GM12878 (cell line): ENCODE data around the gene DPH7. TPM values are rescaled to one million over a fixed set of nuclear protein-coding genes. Genes with fewer than 3 reads are reported as not detected.

Experiments
- GABPA ChIP-seq: IDR thresholded peaks from 2 replicates; pipeline ENCODE4 v1.6.1; 2014; ENCODE audit warnings: antibody characterized with exemption, low read depth, mild to moderate bottlenecking, inconsistent platforms
- HCFC1 ChIP-seq: fragments of 150-350 bp; IDR thresholded peaks from 2 replicates; pipeline ENCODE4 v1.6.1; 2014; ENCODE audit warnings: low read length
- HSF1 ChIP-seq: fragments of 150-350 bp; IDR thresholded peaks from 2 replicates; pipeline ENCODE4 v1.6.1; 2014; ENCODE audit warnings: mild to moderate bottlenecking, low read depth, low read length
- PRDM15 ChIP-seq: fragments of 450-650 bp; formaldehyde crosslinking; IDR thresholded peaks from 2 replicates; pipeline ENCODE4 v1.4.0; 2020; ENCODE audit warnings: mild to moderate bottlenecking, moderate library complexity
- SUPT20H ChIP-seq: IDR thresholded peaks from 2 replicates; pipeline ENCODE4 v1.6.1; 2011; ENCODE audit warnings: low read depth, mild to moderate bottlenecking, low read length, moderate library complexity, borderline replicate concordance; ENCODE audit not compliant: control insufficient read depth
- polyA plus RNA-seq, 11 experiments: library from polyadenylated mRNA; depleted of rRNA in 4 of 11; unstranded in 6 of 11; stranded (reverse) in 5 of 11; fragments of >200 nt; fragmentation: Nextera tagmentation in 4 of 11; fragmentation: Illumina TruSeq in 1 of 11; extraction: Ambion mirVana in 4 of 11; extraction: Trizol in 1 of 11; gene quantifications; 1 replicate in 1 of 11; 2 replicates in 10 of 11; pipeline versions ENCODE4 v1.2.1 to v1.2.3, GENCODE V29; 2011 to 2016; ENCODE audit warnings: inconsistent platforms in 2 of 11, missing spikeins in 2 of 11, low read depth in 1 of 11
- total RNA-seq, 4 experiments: library from RNA; depleted of rRNA in 3 of 4; stranded (reverse); fragments of >200 nt in 3 of 4; fragmentation: Illumina TruSeq in 1 of 4; extraction: Trizol in 1 of 4; gene quantifications; 2 replicates each; pipeline versions ENCODE4 v1.2.1 to v1.2.3, GENCODE V29; 2013 to 2021
- TF ChIP-seq, protein P1 (sequence below): fragments of 450-650 bp; IDR thresholded peaks from 2 replicates; pipeline ENCODE4 v1.6.1; 2016; ENCODE audit warnings: mild to moderate bottlenecking

DPH7 gene
- total and polyA plus RNA-seq, 10 of the 15 experiments (the other 5 are each of a cell fraction or from before 2014, with no cell fraction given), result 8.7 to 40.0 (median 28.1) TPM

GRCh38 chr9:137604345-137605086 lies 25.8 kb upstream of the DPH7 start (continued):
- TF ChIP-seq PRDM15 (CRISPR knock-in tag), result no peak
- no peak for TF ChIP-seq GABPA
- no peak for TF ChIP-seq HCFC1
- TF ChIP-seq, protein P1, sequence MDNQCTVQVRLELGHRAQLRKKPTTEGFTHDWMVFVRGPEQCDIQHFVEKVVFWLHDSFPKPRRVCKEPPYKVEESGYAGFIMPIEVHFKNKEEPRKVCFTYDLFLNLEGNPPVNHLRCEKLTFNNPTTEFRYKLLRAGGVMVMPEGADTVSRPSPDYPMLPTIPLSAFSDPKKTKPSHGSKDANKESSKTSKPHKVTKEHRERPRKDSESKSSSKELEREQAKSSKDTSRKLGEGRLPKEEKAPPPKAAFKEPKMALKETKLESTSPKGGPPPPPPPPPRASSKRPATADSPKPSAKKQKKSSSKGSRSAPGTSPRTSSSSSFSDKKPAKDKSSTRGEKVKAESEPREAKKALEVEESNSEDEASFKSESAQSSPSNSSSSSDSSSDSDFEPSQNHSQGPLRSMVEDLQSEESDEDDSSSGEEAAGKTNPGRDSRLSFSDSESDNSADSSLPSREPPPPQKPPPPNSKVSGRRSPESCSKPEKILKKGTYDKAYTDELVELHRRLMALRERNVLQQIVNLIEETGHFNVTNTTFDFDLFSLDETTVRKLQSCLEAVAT, result no peak
- no peak for TF ChIP-seq SUPT20H
- TF ChIP-seq HSF1, result no peak
